GM19240 (cell line): ENCODE results near the gene CKAP4.
"Not testable (repeated sequence)": the region's sequence is repeated elsewhere in the genome, so short reads cannot be mapped to it uniquely, and the experiment has no call there.

Source experiments
- DNase-seq: peaks from one replicate; pipeline ENCODE4 v3.0.0; 2011; ENCODE audit warnings: low spot score; ENCODE audit not compliant: insufficient read length

The CKAP4 gene, protein sequence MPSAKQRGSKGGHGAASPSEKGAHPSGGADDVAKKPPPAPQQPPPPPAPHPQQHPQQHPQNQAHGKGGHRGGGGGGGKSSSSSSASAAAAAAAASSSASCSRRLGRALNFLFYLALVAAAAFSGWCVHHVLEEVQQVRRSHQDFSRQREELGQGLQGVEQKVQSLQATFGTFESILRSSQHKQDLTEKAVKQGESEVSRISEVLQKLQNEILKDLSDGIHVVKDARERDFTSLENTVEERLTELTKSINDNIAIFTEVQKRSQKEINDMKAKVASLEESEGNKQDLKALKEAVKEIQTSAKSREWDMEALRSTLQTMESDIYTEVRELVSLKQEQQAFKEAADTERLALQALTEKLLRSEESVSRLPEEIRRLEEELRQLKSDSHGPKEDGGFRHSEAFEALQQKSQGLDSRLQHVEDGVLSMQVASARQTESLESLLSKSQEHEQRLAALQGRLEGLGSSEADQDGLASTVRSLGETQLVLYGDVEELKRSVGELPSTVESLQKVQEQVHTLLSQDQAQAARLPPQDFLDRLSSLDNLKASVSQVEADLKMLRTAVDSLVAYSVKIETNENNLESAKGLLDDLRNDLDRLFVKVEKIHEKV

DNA sequence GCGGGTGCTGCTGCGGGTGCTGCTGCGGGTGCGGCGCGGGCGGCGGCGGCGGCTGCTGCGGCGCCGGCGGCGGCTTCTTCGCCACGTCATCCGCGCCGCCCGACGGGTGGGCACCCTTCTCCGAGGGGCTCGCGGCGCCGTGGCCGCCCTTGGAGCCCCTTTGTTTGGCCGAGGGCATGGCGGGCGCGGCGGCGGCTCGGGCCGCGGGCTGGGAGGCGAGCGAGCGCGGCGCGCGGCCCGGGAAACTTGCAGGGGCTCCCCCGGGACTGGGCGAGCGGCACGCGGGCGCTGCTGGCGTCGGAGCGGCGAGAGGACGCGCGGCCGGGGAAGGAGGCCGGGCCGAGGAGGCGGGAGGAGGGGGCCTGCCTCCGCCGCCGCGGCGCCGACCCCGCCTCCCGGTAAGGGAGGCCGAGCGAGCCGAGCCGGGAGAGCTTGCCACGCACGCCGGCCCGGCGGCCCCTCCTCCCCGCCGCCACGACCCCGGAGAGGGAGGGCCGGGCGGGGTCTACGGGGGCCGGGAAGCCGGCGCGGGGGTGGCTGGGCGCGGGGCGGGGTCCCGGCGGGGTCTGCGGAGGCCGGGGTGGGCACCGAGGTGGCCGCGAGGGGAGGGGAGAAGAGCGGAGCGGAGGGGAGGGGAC lies at the start of gene CKAP4:
TSS of gene CKAP4 (minus strand) at position 347 of the 638 bp plus-strand sequence. CDS start at position 178, 169 bp downstream.
- DNase-seq: peak; percentile 64

DNA sequence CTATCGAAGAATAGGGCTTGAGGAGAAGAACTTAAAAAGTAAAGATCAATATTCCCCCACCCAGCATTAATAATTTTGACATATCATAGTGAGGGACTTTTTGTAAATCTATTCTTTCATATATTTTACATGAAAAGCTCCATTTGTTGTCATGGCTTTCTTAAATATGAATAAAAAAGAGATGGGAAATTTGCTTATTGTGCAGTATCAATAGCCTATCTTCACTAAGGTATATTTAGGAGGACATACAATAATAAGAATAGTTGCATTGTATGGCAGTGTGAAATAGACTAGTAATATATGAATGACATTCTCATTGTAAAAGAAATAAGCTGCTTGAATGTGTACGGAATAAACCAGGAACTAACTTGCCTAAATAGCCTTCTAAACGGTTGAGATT lies 49.3 kb upstream of the CKAP4 start:
- no peak for DNase-seq

DNA sequence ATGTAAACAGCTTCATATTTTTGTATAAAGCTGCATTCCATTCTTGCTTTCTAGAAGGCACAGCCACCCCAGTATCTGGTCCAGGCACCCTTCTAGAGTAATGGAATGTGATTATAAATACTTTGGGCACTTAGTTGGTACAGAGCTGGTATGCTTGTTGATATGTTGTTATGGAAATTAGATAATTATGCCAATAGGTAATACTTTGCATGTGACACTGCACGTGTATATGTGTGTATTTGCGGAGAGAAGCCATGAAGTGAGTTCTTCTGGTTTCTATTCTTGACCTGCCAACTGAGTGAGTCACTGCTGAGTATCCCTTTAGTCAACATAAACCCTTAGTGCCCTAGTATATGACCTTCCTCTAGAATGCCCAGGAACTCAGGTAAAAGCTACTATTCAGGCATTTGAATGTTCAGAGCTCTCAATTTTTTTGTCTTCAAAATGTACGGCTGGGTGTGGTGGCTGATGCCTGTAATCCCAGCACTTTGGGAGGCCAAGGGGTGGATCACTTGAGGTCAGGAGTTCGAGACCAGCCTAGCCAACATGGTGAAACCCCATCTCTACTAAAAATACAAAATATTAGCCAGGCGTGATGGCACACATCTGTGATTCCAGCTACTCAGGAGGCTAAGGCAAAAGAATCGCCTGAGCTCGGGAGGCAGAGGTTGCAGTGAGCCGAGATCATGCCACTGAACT lies 48.5 kb upstream of the CKAP4 start:
- no peak for DNase-seq

DNA sequence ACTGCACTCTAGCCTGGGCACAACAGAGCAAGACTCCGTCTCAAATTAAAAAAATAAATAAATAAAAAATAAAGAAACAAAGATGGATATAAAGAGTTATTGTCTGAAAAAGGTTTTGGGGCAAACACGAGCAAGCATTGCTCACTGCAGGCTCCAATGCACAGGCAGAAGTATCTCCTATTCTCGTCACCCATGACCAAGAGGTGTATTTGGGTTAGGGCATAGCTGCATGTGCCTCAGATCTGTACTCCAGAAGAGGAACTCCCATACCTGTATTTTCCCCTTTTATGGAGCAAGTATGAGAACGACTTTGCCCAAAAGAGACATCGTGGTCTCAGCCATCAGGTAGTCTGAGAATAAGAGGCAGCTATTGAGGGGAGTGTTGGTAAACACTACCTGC lies 44.5 kb upstream of the CKAP4 start:
- no peak for DNase-seq

DNA sequence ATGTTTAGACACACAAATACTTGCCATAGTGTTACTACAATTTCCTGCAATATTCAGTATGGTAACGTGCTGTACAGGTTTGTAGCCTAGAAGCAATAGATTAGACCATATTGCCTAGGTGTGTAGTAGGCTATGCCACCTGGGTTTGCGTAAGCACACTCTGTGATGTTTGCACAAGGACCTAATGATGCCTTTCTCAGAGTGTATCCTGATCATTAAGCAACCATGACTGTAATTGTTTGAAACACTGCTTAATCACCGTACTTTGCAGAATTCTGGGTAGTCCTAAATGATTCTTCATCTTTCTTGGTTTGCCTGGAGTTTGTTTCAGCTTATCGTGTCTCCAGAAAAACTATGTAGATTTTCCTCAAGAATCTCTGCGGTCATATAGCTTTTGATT lies 43.5 kb upstream of the CKAP4 start:
- no peak for DNase-seq

DNA sequence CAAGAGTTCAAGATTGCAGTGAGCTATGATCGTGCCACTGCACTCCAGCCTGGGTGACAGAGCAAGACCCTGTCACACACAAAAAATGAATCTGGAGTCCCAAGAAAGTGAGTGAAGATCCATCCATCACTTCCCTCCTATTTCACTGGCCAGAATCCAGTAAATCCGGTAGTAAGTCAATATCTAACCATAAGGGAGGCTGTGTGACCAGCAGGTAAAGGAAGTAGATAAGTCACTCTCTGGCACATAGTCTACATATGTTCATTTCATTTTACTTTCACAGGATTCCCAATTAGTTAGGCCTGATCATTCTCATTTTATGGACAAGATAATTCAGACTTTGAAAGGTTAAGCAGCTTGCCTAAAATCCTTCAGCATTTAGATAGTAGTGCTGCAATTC lies 42.8 kb upstream of the CKAP4 start:
- no peak for DNase-seq

DNA sequence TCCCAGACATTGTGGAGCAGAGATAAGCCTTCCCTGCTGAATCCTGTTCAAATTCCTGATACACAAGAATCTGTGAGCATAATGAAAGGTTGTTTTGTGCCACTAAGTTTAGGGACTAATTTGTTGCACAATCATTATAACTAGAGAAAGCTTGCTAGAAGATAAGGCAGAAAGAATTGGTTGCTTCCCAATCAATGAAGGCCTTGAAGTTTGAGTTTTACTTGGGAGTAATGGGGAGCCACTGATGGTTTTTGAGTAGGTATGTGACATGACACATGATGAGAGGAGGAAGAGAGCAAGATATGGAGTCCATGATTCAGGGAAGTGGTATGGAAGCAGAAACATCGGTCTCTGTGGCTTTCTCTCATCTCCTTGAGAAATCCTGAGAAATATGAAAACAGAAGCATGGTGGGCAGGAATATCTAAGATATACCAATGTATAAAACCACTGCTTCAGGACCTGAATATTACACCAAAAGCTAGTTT lies 41.4 kb upstream of the CKAP4 start:
- no peak for DNase-seq

DNA sequence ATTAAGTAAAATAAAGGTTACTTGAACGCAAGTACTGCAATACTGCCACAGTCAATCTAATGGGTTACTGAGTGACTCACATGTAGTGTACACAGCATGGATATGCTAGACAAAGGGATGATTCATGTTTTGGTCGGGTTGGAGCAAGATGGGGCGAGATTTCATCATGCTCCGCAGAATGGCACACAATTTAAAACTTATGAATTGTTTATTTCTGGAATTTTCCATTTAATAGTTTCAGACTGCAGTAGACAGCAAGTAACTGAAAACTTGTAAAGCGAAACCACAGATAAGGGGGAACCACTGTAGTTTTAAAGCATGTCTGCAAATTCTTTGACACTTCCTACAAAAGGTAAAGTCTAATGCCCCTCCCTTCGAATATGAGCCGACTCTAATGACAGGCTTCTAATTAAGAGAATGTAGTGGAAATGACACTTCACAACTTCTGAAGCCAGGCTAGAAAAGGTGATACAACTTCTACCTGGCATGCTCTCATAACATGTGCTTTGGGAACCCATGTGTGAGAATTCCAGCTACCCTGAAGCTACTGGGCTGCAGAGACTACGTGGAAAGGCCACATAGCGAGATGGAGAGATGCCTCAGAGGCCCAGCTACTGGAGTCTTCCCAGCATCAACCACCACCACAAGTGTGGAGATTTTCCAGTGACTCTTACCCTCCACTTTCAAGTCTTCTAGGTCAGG lies 40.8 kb upstream of the CKAP4 start:
- DNase-seq: no peak

DNA sequence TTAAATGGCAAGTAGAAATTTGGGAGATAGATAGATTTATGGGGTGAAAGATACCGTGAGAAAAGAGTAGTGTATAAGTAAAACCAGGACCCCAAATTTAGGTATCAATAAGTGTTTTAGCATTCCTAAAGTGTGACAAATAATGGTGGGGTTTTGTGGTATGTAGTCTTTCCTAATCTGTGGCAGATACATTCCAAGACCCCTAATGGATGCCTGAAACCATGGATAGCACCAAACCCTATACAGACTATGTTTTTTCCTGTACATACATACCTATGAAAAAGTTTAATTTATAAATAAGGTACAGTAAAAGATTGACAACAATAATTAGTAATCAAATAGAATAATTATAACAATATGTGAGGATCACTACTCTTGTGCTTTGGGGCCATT lies 40.3 kb upstream of the CKAP4 start:
- DNase-seq: no peak

DNA sequence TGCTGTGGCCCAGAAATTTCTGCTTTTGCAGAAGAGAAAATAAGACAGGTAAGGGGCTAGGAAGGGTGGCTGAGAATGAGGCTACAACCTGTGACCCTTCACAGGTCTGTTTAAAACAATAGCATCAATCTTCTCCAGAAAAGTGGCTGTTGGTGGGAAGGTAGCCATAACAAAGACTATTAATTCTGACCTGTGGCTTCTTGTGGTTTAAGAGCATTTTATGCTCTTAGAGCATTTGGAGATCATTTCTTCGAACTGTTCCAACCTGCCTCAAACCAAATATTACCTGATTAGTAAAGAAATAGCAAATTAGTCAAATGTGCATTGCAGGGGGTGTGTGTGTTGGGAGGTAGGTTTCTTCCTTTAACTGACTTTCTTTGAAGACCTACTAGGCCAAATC lies 39.5 kb upstream of the CKAP4 start:
- DNase-seq: no peak

DNA sequence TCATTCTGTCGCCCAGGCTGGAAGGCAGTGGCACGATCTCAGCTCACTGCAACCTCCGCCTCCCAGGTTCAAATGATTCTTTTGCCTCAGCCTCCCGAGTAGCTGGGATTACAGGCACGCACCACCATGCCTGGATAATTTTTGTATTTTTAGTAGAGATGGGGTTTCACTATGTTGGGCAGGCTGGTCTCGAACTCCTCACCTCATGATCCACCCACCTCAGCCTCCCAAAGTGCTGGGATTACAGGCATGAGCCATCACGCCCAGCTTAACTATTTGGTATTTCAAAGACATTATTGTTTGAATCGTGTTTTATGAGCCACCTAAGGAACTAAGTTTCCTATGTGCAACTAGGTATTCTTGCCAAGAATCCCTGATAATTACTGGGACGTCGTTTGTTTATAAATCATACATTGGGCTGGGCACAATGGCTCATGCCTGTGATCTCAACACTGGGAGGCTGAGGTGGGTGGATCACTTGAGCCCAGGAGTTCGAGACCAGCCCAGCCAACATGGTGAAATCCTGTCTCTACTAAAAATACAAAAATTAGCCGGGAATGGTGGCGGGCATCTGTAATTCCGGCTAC lies 38.8 kb upstream of the CKAP4 start:
- DNase-seq: not testable (repeated sequence)

DNA sequence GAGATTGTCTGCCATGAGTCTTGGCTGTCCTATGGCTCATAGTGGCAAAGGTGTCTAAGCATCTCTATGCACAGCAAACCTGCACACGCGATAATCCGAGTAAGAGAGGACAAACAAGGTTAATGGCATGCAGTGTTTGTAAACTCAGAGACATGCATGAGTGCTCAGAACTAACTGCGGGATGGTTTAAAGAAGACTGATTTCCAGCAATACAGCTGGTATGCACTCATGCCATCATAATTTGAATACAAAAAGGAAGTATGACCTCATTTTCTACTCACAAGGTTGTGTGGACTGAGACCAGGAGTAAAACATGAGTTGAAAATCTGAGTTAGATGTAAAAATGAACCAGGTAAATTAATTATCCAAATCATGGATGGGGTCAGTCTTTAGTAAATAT lies 38.2 kb upstream of the CKAP4 start:
- DNase-seq: no peak

DNA sequence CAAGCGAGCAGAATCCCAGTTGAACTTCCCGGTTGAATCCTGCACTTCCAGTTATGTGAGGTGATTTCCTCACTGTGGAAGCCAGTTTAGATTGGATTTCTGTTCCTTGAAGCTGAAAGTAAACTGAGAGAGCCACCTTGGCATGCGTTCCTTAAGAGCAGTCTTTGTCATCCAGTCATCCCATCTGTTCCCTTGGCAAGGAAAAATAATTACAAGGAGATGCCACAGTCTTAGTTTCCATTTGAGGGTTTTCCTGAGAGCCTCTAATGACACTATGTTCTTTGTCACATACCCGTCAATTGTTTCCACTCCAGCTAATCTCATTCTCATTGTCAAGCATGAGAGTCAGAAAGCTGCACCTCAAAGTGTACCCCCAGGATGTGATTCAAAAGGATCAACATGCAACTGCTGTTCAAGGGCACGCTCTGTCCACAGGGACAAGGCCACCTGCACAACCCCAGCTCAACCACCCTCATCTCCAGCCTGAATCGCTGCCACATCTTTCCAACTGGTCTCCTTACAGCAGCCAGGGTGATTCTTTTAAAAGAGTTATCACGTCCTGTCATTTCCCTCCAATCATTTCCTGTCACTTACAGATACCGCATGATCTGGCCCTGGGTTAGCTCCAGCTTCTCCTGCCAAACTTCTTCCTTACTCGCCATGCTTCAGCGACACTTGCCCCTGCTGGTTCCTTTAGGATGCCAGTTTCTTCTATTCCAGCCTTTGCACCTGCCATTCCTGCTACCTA lies 36.7 kb upstream of the CKAP4 start:
- no peak for DNase-seq

DNA sequence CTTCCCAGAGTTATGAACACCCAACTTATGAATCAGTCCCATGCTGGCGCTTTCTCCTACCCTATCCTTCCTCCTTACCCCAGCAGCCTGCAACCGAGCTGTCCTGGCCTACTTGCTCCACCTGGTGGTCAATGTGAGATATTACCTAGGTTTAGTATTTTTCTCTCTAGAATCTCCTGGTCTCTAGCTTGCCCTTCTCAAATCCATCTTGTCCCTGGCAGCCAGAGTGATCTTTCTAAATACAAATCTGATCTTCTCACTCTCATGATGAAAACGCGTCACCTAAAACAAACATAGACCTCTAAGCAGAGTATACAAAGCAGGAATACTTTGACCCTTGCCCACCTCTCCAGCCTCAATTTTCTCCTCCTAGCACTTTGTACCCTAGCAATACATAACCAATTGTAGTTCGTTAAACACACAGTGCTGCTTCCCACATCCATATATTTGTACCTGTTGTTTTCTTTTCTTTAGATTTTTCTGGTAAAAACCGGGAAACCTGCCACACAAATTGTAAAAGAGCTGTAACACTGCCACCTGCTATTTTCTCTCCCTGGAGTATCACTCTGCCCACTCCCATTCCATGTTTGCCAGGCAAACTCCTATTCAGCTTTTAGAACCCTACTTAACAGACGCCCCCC lies 34.8 kb upstream of the CKAP4 start:
- DNase-seq: peak; percentile 24

DNA sequence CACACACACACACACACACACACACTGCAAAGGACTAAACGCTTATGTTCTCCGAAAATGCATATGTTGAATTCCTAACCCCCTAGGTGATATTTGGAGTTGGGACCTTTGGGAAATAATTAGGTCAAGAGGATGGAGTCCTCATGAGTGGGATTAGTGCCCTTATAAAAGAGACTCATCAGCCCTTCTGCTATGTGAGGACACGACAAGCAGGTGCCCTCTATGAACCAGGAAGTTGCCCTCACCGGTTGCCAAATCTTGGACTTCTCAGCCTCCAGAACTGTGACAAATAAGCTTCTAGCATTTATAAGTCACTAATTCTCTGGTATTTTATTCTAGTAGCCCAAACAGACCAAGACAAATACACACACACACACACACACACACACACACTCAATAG lies 34.0 kb upstream of the CKAP4 start:
- DNase-seq: no peak

DNA sequence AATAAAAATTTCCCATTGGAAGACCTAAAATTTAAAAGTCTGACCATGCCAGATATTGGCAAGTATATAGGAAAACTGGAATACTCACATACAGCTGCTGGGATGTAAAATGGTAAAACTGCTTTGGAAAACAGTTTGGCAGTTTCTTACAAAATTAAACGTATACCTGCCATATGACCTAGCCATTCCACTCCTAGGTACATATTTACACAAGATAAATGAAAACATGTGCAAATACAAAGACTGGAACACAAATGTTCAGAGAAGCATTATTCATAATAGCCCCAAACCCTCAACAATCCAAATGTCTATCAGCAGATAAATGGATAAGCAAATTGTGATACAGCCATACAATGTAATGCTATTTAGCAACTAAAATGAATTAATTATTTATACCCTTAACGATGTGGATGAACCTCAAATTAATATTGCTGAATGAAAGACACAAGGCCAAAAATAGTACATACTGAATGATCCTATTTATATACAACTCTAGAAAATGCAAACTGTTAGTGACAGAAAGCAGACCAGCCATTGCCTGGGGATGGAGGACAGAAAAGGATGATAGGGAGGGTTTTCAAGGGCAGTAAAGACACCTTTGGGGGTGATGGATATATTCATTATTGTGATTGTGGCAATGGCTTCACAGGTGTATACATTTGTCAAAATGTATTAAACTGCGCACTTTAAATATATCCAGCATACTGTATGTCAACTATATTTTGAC lies 33.4 kb upstream of the CKAP4 start:
- no peak for DNase-seq

DNA sequence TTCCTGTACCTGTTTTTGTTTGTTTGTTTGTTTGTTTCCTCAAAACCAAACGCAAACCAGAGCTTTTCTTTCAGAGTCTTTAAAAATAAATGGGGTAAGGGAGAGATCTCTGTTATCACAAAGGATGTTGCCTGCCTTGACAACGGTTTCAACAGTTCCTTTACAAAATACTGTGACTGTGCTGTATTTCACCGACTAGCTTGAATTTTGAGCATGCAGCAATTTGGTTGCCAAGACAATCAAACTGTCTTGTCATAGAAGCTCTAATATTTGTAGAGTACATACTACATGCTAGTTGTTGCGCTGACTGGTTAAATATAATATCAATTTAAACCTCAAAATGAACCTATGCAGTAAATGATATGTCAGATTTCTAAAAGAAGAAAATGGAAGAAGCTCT lies 32.3 kb upstream of the CKAP4 start:
- no peak for DNase-seq

DNA sequence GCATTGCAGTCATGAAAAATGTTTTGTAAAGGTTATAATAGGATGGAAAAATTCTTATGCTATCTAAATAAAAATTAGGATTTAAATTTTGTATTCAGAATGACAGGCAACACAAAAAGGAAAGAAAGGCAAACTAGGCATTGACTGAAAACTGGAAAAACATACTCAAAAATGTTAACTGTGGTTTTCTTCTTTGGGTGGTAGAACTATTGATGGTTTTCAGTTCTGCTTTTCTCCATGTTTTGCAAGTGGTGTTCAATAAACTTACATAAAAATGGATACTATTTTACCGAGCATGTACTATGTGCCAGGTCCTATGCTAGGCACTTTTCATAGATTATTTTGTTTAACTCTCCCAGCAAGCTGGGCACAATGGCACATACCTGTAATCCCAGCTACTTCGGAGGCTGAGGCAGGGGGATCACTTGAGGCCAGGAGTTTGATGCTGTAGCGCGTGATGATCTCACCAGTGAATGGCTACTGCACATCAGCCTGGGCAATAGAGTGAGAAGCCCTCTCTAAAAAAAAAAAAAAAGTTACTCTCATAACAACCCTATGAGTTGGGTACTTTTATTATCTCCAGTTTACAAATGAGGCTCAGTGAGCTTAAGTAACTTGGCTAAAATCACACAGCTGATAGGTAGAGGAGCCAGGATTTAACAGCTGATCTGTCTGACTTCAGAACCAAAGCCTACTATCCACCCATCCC lies 28.4 kb upstream of the CKAP4 start:
- no peak for DNase-seq
